ENCODE measurements around the gene CENPM.

GRCh38 chr22:41989246-41989645 lies 42.3 kb upstream of the CENPM start:
- TF ChIP-seq CTCF (IDR thresholded peaks at IDR 0.05) (no peak), SIN3A (IDR thresholded peaks at IDR 0.05; ENCODE audit: borderline replicate concordance, insufficient read depth, low read depth, low read length) (no peak), POLR2AphosphoS5 (IDR thresholded peaks at IDR 0.05; ENCODE audit: low read depth, low read length) (no peak), TCF7L2 (IDR thresholded peaks at IDR 0.05; ENCODE audit: low read depth, low read length) (no peak)
- TF ChIP-seq, protein P1, sequence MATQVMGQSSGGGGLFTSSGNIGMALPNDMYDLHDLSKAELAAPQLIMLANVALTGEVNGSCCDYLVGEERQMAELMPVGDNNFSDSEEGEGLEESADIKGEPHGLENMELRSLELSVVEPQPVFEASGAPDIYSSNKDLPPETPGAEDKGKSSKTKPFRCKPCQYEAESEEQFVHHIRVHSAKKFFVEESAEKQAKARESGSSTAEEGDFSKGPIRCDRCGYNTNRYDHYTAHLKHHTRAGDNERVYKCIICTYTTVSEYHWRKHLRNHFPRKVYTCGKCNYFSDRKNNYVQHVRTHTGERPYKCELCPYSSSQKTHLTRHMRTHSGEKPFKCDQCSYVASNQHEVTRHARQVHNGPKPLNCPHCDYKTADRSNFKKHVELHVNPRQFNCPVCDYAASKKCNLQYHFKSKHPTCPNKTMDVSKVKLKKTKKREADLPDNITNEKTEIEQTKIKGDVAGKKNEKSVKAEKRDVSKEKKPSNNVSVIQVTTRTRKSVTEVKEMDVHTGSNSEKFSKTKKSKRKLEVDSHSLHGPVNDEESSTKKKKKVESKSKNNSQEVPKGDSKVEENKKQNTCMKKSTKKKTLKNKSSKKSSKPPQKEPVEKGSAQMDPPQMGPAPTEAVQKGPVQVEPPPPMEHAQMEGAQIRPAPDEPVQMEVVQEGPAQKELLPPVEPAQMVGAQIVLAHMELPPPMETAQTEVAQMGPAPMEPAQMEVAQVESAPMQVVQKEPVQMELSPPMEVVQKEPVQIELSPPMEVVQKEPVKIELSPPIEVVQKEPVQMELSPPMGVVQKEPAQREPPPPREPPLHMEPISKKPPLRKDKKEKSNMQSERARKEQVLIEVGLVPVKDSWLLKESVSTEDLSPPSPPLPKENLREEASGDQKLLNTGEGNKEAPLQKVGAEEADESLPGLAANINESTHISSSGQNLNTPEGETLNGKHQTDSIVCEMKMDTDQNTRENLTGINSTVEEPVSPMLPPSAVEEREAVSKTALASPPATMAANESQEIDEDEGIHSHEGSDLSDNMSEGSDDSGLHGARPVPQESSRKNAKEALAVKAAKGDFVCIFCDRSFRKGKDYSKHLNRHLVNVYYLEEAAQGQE (IDR thresholded peaks at IDR 0.05; ENCODE audit: insufficient read depth in 1 of 2, low read depth in 2 of 2, low read length in 1 of 2): no peak

All from Panc1 (cell line).